Measurements from ENCODE around the gene CARD14. TPM values are rescaled to one million over a fixed set of nuclear protein-coding genes. Genes with fewer than 3 reads are reported as not detected.

Gene CARD14
- total RNA-seq, 1 donor from 2014 or later = not detected

DNA sequence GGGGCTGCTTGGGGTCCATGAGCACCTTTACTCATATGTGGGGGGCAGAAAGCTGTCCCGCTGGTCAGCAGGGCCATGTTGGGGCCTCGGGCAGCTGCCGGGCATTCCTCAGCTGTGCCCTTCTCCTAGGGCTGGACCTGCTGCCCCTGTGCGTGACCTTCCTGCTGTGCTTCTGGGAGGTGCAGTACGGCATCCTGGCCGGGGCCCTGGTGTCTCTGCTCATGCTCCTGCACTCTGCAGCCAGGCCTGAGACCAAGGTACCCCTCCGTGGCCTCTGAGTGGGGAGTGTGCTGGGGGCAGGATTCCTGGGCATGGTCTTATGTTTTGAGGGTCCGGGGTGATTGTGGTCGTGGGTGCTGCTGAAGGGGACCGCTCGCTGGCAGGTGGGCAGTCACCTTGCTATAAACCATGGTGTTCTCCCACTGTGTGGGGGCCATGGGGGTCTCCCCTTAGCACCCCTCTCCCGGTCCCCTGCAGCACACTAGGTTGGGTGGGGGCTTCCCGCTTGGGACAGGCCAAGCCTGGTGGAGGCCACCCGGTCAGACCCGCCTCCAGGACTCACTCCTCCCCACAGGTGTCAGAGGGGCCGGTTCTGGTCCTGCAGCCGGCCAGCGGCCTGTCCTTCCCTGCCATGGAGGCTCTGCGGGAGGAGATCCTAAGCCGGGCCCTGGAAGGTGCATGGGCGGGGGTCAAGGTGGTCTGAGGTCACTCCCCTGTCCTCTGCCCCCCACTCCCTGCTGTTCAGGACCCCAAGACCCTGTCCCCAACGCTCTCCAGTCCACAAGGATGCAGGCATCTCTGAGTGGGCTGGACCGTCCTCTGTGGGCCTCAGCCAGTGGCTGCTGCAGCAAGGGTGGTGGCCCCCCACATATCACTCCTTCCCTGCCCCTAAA, 78.4 kb downstream of the CARD14 start:
- H3K4me1 Mint-ChIP-seq (ENCODE audit: low read depth) = no peaks in the 10 kb centered on the region
- peak overlapping the region; percentile 41 for H3K27ac Mint-ChIP-seq
- TF ChIP-seq, protein P1, sequence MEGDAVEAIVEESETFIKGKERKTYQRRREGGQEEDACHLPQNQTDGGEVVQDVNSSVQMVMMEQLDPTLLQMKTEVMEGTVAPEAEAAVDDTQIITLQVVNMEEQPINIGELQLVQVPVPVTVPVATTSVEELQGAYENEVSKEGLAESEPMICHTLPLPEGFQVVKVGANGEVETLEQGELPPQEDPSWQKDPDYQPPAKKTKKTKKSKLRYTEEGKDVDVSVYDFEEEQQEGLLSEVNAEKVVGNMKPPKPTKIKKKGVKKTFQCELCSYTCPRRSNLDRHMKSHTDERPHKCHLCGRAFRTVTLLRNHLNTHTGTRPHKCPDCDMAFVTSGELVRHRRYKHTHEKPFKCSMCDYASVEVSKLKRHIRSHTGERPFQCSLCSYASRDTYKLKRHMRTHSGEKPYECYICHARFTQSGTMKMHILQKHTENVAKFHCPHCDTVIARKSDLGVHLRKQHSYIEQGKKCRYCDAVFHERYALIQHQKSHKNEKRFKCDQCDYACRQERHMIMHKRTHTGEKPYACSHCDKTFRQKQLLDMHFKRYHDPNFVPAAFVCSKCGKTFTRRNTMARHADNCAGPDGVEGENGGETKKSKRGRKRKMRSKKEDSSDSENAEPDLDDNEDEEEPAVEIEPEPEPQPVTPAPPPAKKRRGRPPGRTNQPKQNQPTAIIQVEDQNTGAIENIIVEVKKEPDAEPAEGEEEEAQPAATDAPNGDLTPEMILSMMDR (IDR thresholded peaks at IDR 0.05; ENCODE audit: unreplicated experiment) = no peak
- H3K36me3 Mint-ChIP-seq (ENCODE audit: insufficient read depth) = peaks cover 12% of the 10 kb centered on the region
- H3K27me3 Mint-ChIP-seq = no peaks in the 10 kb centered on the region
- no peaks in the 10 kb centered on the region for H3K9me3 Mint-ChIP-seq (ENCODE audit: low read depth)
- DNase-seq (ENCODE audit: low spot score, unreplicated experiment) = no peak
- no peak overlapping the region for H3K4me3 Mint-ChIP-seq (ENCODE audit: low read depth)

DNA sequence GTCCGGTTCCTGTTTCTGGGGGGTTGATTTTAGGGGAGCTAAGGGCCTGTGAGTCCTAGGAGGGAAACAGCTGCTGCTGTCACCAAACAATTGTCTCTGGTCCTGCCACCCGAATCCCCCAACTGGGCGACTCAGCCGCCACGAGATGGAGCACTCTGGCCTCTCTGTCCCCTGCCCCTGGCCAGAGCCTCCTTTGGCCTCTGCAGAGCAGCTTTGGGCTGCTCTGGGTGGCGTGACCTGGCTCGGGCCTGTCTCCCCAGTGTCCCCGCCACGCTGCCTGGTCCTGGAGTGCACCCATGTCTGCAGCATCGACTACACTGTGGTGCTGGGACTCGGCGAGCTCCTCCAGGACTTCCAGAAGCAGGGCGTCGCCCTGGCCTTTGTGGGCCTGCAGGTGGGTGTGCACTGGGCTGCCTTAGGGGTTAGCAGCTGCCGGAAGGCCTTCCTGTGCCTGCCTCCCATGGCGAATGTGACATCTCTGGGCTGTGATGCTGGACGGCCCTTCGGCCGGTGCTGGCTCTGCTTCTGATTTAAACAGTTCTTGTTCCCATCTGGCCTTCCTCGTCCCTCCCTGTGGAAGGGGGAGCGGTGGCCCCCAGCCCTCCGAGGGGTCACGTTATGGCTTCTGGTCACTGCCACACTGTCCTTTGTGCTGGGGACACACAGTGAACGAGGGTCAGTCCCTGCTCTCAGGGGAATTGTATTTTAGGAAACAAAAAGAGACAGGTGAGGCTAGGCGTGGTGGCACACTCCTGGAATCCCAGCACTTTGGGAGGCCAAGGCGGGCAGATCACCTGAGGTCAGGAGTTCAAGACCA, 79.3 kb downstream of the CARD14 start:
- H3K4me3 Mint-ChIP-seq (ENCODE audit: low read depth) = no peak overlapping the region
- H3K27me3 Mint-ChIP-seq = no peaks in the 10 kb centered on the region
- peaks cover 12% of the 10 kb centered on the region for H3K36me3 Mint-ChIP-seq (ENCODE audit: insufficient read depth)
- H3K9me3 Mint-ChIP-seq (ENCODE audit: low read depth) = no peaks in the 10 kb centered on the region
- no peak overlapping the region for H3K27ac Mint-ChIP-seq
- DNase-seq (ENCODE audit: low spot score, unreplicated experiment) = no peak
- no peaks in the 10 kb centered on the region for H3K4me1 Mint-ChIP-seq (ENCODE audit: low read depth)
- TF ChIP-seq, protein P1 (IDR thresholded peaks at IDR 0.05; ENCODE audit: unreplicated experiment) = no peak

DNA sequence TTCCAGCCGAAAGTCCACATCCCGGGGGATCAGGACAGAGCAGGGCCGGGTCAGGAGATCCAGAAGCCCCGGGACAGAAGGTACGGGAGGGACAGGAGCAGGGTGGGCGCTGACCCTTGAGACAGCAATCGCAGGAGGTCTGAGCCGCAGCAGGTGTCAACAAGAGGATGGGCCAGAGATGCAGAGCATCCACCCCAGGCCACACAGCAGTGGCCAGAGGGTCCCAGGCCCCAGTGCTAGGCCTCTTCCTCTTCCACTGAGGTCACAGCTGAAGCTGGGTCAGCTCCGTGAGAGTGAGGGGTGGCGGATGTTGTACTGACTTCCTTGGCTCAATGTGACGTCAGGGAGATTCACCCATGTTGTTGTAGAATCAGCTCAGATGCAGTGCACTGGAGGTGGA, 82.1 kb downstream of the CARD14 start:
- TF ChIP-seq, protein P1 (IDR thresholded peaks at IDR 0.05; ENCODE audit: unreplicated experiment) = no peak
- no peaks in the 10 kb centered on the region for H3K9me3 Mint-ChIP-seq (ENCODE audit: low read depth)
- DNase-seq (ENCODE audit: low spot score, unreplicated experiment) = no peak
- H3K36me3 Mint-ChIP-seq (ENCODE audit: insufficient read depth) = peaks cover 5% of the 10 kb centered on the region
- H3K27ac Mint-ChIP-seq = peak overlapping the region; percentile 83
- H3K27me3 Mint-ChIP-seq = no peaks in the 10 kb centered on the region
- no peak overlapping the region for H3K4me3 Mint-ChIP-seq (ENCODE audit: low read depth)
- no peaks in the 10 kb centered on the region for H3K4me1 Mint-ChIP-seq (ENCODE audit: low read depth)

DNA sequence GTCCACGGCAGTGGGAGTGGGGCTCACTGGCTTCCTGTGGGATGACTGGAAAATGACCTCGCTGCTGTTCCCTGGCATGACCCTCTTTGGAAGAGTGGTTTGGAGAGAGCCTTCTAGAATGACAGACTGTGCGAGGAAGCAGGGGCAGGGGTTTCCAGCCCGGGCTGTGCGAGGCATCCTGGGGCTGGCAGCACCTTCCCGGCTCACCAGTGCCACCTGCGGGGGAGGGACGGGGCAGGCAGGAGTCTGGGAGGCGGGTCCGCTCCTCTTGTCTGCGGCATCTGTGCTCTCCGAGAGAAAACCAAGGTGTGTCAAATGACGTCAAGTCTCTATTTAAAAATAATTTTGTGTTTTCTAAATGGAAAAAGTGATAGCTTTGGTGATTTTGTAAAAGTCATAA, 83.0 kb downstream of the CARD14 start:
- H3K27me3 Mint-ChIP-seq = no peaks in the 10 kb centered on the region
- peaks cover 4% of the 10 kb centered on the region for H3K36me3 Mint-ChIP-seq (ENCODE audit: insufficient read depth)
- TF ChIP-seq, protein P1 (IDR thresholded peaks at IDR 0.05; ENCODE audit: unreplicated experiment) = peak; percentile 51
- no peak overlapping the region for H3K4me3 Mint-ChIP-seq (ENCODE audit: low read depth)
- no peaks in the 10 kb centered on the region for H3K9me3 Mint-ChIP-seq (ENCODE audit: low read depth)
- H3K27ac Mint-ChIP-seq = no peak overlapping the region
- no peaks in the 10 kb centered on the region for H3K4me1 Mint-ChIP-seq (ENCODE audit: low read depth)
- peak; percentile 34 for DNase-seq (ENCODE audit: low spot score, unreplicated experiment)

DNA sequence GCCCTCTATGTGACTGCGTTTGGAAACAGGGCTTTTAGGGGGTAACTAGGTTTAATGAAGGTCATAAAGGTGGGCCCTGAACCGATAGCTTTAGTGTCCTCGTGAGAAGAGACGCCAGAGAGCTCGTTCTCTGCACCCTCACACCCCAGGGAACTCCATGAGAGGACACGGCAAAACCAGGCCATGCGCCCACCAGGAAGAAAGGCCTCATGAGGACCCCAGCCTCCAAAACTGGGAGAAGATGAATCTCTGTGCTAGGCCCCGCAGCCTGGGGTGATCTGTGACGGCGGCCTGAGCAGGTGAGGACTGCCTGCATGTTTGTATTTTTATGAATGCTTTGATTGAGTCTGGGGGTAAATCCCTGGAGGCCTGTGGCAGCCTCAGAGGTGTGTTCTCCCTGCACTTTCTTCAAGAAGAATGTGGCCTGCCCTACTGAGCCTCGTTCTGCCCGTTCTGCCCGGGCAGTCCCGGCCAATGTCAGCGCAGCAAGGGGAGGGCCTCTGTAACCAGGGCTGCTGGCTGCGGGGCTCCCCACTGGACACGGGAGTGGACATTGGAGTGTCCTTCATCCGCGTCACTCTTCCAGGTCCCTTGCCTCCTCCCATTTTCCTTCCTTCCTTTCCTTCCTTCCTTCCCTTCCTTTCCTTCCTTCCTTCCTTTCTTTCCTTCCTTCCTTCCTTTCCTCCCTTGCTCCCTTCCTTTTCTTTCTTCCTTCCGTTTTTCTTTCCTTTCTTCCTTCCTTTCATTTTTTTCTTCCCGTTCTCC, 84.0 kb downstream of the CARD14 start:
- TF ChIP-seq, protein P1 (IDR thresholded peaks at IDR 0.05; ENCODE audit: unreplicated experiment) = no peak
- Mint-ChIP-seq H3K36me3 (ENCODE audit: insufficient read depth) (peaks cover 4% of the 10 kb centered on the region), H3K4me3 (ENCODE audit: low read depth) (no peak overlapping the region), H3K4me1 (ENCODE audit: low read depth) (peaks cover 2% of the 10 kb centered on the region), H3K27ac (no peak overlapping the region), H3K9me3 (ENCODE audit: low read depth) (no peaks in the 10 kb centered on the region), H3K27me3 (peaks cover 7% of the 10 kb centered on the region)
- no peak for DNase-seq (ENCODE audit: low spot score, unreplicated experiment)
